K562 (cell line): Measurements from ENCODE around the gene ZDHHC1. TPM values are rescaled to one million over a fixed set of nuclear protein-coding genes. Genes with fewer than 3 reads are reported as not detected.

Experiments
- ATAC-seq: fragments of 200-7000 bp; cut with Tn5 transposase; 3 replicates; pipeline ENCODE4 v1.9.1; 2020; ENCODE audit warnings: moderate library complexity
- BruUV-seq: library from RNA; stranded (reverse); fragments of 400-500 nt; replicated peaks from 2 replicates; lab custom pipeline; 2021; lab: Mats Ljungman, UMichigan
- CTCF ChIA-PET: fragments of 300-600 bp; formaldehyde crosslinking; extraction: SDS; loops from one replicate; lab custom pipeline; 2021; ENCODE audit warnings: low intra/inter-chr PET ratio; lab: Yijun Ruan, JAX
- POLR2A ChIA-PET: fragments of 300-600, 350-650 bp; sonication (Branson Sonifier 250); formaldehyde crosslinking; extraction: SDS; loops from one replicate; lab custom pipeline; 2021; ENCODE audit warnings: antibody characterized with exemption, inconsistent platforms; lab: Yijun Ruan, JAX
- DNase-seq, 4 experiments: peaks; one replicate each; pipeline versions ENCODE4 v3.0.0 to v3.0.0-alpha.2; 2011 to 2018; ENCODE audit warnings: low spot score in 3 of 4, mixed read lengths in 3 of 4; ENCODE audit errors: extremely low read depth in 1 of 4
- FAIRE-seq: peaks from 2 replicates; lab custom pipeline; 2011; peaks lifted over from hg19 to GRCh38; lab: Jason Lieb, UNC
- H2AFZ ChIP-seq: 2 replicates; pipeline ENCODE4 v1.6.0; 2011; ENCODE audit warnings: low read depth, low read length, control low read depth, inconsistent platforms
- H3K27ac ChIP-seq: fragments of 200-600 bp; 3 replicates; pipeline ENCODE4 v1.8.0; 2011; ENCODE audit warnings: low read depth, mild to moderate bottlenecking, control low read depth, inconsistent platforms, low read length, moderate library complexity, mixed read lengths; ENCODE audit errors: extremely low read depth
- H3K27me3 ChIP-seq, 2 experiments: fragments of 300-600 bp in 1 of 2; 2 replicates in 1 of 2; 3 replicates in 1 of 2; pipeline versions ENCODE4 v1.6.0 to v1.8.0; 2011; ENCODE audit warnings: inconsistent platforms in 2 of 2, low read length in 2 of 2, mild to moderate bottlenecking in 1 of 2, mixed read lengths in 1 of 2, moderate library complexity in 1 of 2; ENCODE audit not compliant: control insufficient read depth in 2 of 2, insufficient read depth in 2 of 2
- H3K36me3 ChIP-seq: fragments of 300-600 bp; 3 replicates; pipeline ENCODE4 v1.8.0; 2011; ENCODE audit warnings: mild to moderate bottlenecking, low read length, inconsistent platforms; ENCODE audit not compliant: control insufficient read depth, insufficient read depth
- H3K4me1 ChIP-seq, 2 experiments: fragments of 200-600 bp in 1 of 2; replicated peaks in 1 of 2; 2 replicates in 1 of 2; 3 replicates in 1 of 2; pipeline versions ENCODE4 v1.5.1 to v1.8.0; 2011; ENCODE audit warnings: inconsistent platforms in 2 of 2, low read length in 2 of 2, mild to moderate bottlenecking in 1 of 2, mixed read lengths in 1 of 2, moderate library complexity in 1 of 2; ENCODE audit not compliant: control insufficient read depth in 2 of 2, insufficient read depth in 2 of 2
- H3K4me2 ChIP-seq: 2 replicates; pipeline ENCODE4 v1.6.1; 2011; ENCODE audit warnings: low read length, control low read depth, inconsistent platforms, mixed read lengths; ENCODE audit not compliant: insufficient read depth
- H3K4me3 ChIP-seq: fragments of 200-600 bp; sonication (generic), shearing (Covaris generic); 2 replicates; pipeline ENCODE4 v1.5.1; 2016; ENCODE audit warnings: control low read depth, inconsistent platforms
- H3K79me2 ChIP-seq: fragments of 200-600 bp; 3 replicates; pipeline ENCODE4 v1.8.0; 2011; ENCODE audit warnings: low read length, inconsistent platforms; ENCODE audit not compliant: control insufficient read depth, insufficient read depth
- H3K9ac ChIP-seq, 2 experiments: 2 replicates each; pipeline versions ENCODE4 v1.6.0 to v1.6.1; 2011; ENCODE audit warnings: low read depth in 2 of 2, low read length in 2 of 2, control low read depth in 1 of 2, inconsistent platforms in 1 of 2, mild to moderate bottlenecking in 1 of 2, mixed read lengths in 1 of 2; ENCODE audit not compliant: insufficient read depth in 1 of 2
- H3K9me1 ChIP-seq: one replicate; pipeline ENCODE4 v1.6.0; 2011; ENCODE audit warnings: inconsistent platforms, mild to moderate bottlenecking, low read length, moderate library complexity; ENCODE audit not compliant: control insufficient read depth, insufficient read depth
- H3K9me3 ChIP-seq: replicated peaks from 2 replicates; pipeline ENCODE4 v1.5.1; 2011; ENCODE audit warnings: low read depth, low read length, inconsistent platforms; ENCODE audit not compliant: control insufficient read depth, insufficient read depth
- H4K20me1 ChIP-seq: replicated peaks from 2 replicates; pipeline ENCODE4 v1.6.1; 2011; ENCODE audit warnings: low read length, inconsistent platforms, mixed read lengths; ENCODE audit not compliant: control insufficient read depth, insufficient read depth
- ASH1L ChIP-seq: fragments of 450-650 bp; IDR thresholded peaks from 2 replicates; pipeline ENCODE4 v1.6.1; 2018; ENCODE audit warnings: borderline replicate concordance, mild to moderate bottlenecking, low read depth; ENCODE audit not compliant: partially characterized antibody
- BRD4 ChIP-seq: fragments of 200-600 bp; sonication (generic); IDR thresholded peaks from 2 replicates; pipeline ENCODE4 v1.6.1; 2017; ENCODE audit warnings: inconsistent platforms
- ETV1 ChIP-seq: fragments of 450-650 bp; conservative IDR thresholded peaks from 2 replicates; pipeline ENCODE4 v1.6.1; 2016; ENCODE audit warnings: missing genetic modification characterization, control low read depth, low read depth, missing compliant biosample characterization
- KLF6 ChIP-seq: fragments of 250-450 bp; sonication (Bioruptor Pico); IDR thresholded peaks from 2 replicates; pipeline ENCODE4 v1.4.0; 2020; ENCODE audit warnings: mild to moderate bottlenecking, moderate library complexity, borderline replicate concordance
- POU5F1 ChIP-seq: fragments of 150-350 bp; IDR thresholded peaks from 2 replicates; pipeline ENCODE4 v1.6.1; 2014; ENCODE audit warnings: borderline replicate concordance, low read length, low read depth, mild to moderate bottlenecking; ENCODE audit not compliant: partially characterized antibody
- SNIP1 ChIP-seq: fragments of 450-650 bp; IDR thresholded peaks from 2 replicates; pipeline ENCODE4 v1.7.1; 2017; ENCODE audit warnings: low read depth, mild to moderate bottlenecking
- TFAP4 ChIP-seq: sonication (generic); formaldehyde crosslinking; IDR thresholded peaks from 2 replicates; pipeline ENCODE4 v1.8.0; 2022; ENCODE audit warnings: missing genetic modification reagents, mild to moderate bottlenecking, moderate library complexity, borderline replicate concordance
- WHSC1 ChIP-seq: IDR thresholded peaks from one replicate; pipeline ENCODE4 v1.6.1; 2012; ENCODE audit warnings: low read length, control low read depth, inconsistent platforms
- YBX1 ChIP-seq: fragments of 450-650 bp; IDR thresholded peaks from 2 replicates; pipeline ENCODE4 v1.7.1; 2016; ENCODE audit warnings: mild to moderate bottlenecking
- ZNF384 ChIP-seq: IDR thresholded peaks from 2 replicates; pipeline ENCODE4 v1.6.1; 2012; ENCODE audit warnings: low read depth, low read length, improper control_type of control experiment
- ZNF449 ChIP-seq: fragments of 250-450 bp; sonication (Bioruptor Pico); IDR thresholded peaks from 2 replicates; pipeline ENCODE4 v1.8.0; 2022; ENCODE audit warnings: moderate library complexity, mild to moderate bottlenecking, inconsistent platforms
- ZNF592 ChIP-seq: fragments of 450-650 bp; IDR thresholded peaks from 2 replicates; pipeline ENCODE4 v1.6.1; 2017; ENCODE audit warnings: antibody characterized with exemption, mild to moderate bottlenecking
- WGBS: fragments of 100-300 bp; shearing (Covaris generic); methylation state at CpG from one replicate; pipeline ENCODE4 v1.1.6; 2016; ENCODE audit warnings: low coverage, mixed read lengths; ENCODE audit not compliant: insufficient coverage; ENCODE audit errors: missing lambda C conversion rate; 5-methylcytosine and 5-hydroxymethylcytosine counted together
- in situ Hi-C: fragments of 300-500 bp; cut with MboI; formaldehyde crosslinking; loops from 4 replicates; pipeline ENCODE4 v1.15.0; 2018; ENCODE audit warnings: inconsistent platforms, mixed read lengths
- intact Hi-C: fragments of 100-400 bp; cut with micrococcal nuclease; formaldehyde crosslinking; loops from 2 replicates; pipeline ENCODE4 v1.14.2; 2022
- polyA plus RNA-seq, 8 experiments: library from polyadenylated mRNA; depleted of rRNA in 4 of 8; stranded (reverse) in 5 of 8; unstranded in 3 of 8; fragments of >200 nt; fragmentation: Nextera tagmentation in 2 of 8; fragmentation: Illumina TruSeq in 1 of 8; extraction: Ambion mirVana in 2 of 8; extraction: Trizol in 1 of 8; gene quantifications; 2 replicates each; pipeline versions ENCODE4 v1.2.1 to v1.2.3, GENCODE V29; 2011 to 2014; ENCODE audit warnings: inconsistent platforms in 1 of 8, missing spikeins in 1 of 8
- total RNA-seq, 7 experiments: library from RNA; depleted of rRNA in 6 of 7; stranded (reverse); fragments of >200 nt in 6 of 7; fragmentation: Illumina TruSeq in 2 of 7; extraction: Trizol in 2 of 7; gene quantifications; 2 replicates each; pipeline versions ENCODE4 v1.2.1 to v1.2.3, GENCODE V29; 2011 to 2021; ENCODE audit warnings: low replicate concordance in 1 of 7

Gene ZDHHC1
- total and polyA plus RNA-seq, 9 of the 15 experiments (the other 6 are each of a cell fraction or from before 2014, with no cell fraction given), result 0.06 to 0.77 (median 0.25) TPM; not detected in 4

- H2AFZ ChIP-seq, result no peak overlapping the region
- peaks cover 0 to 30% of the 10 kb centered on the region in 2 experiments; a peak in 2 of 5 replicates for H3K4me1 ChIP-seq
- H3K9ac ChIP-seq, result 0 out of 4 replicates have a peak overlapping the region, but pooled peaks of 1 of the 2 experiments have one; percentile 74
- in situ Hi-C loops, result no loop called here
- no peak overlapping the region for H3K4me3 ChIP-seq
- no peak overlapping the region for H3K27ac ChIP-seq
- ChIA-PET POLR2A (interaction anchor here (0.5 to 1.3 kb wide), 2 partner anchors 13 to 27 kb away, joined by 3 to 4 read pairs; no protein-coding TSS in a partner anchor), CTCF (no interaction called here)
- H3K27me3 ChIP-seq, result no peaks in the 10 kb centered on the region
- no peak overlapping the region for H3K4me2 ChIP-seq
- peaks cover 77% of the 10 kb centered on the region; the same call in 2 of the 3 replicates for H3K36me3 ChIP-seq
- DNase-seq (no peak), FAIRE-seq (no peak), ATAC-seq (no peak)
- BruUV-seq, result no TSS peak
- H3K9me1 ChIP-seq, result peaks cover 2% of the 10 kb centered on the region
- TF ChIP-seq ZNF592 (no peak), ETV1 (tag) (no peak), ASH1L (no peak), TFAP4 (CRISPR knock-in tag) (no peak), WHSC1 (no peak), ZNF449 (CRISPR knock-in tag) (no peak), ZNF384 (no peak), BRD4 (no peak), POU5F1 (no peak), KLF6 (CRISPR knock-in tag) (no peak), SNIP1 (no peak), YBX1 (no peak)
- WGBS, result 100% methylated on average over 2 of the region's 2 CpGs
- H3K79me2 ChIP-seq, result no peaks in the 10 kb centered on the region
- H3K9me3 ChIP-seq, result no peaks in the 10 kb centered on the region
- intact Hi-C loops, result no loop called here
- peaks cover 16% of the 10 kb centered on the region for H4K20me1 ChIP-seq
Observed at GRCh38 chr16:67449336-67449735, 33.1 kb upstream of the ZDHHC1 start.
